CD8-positive, alpha-beta memory T cell (primary cell): ENCODE results near the gene NID1. TPM values are rescaled to one million over a fixed set of nuclear protein-coding genes. Genes with fewer than 3 reads are reported as not detected.
"Not testable (repeated sequence)": the region's sequence is repeated elsewhere in the genome, so short reads cannot be mapped to it uniquely, and the experiment has no call there.

Experiments
- CTCF ChIA-PET: fragments of 350-600 bp; sonication (Branson Sonifier 250); formaldehyde crosslinking; loops from one replicate; lab custom pipeline; 2021; ENCODE audit warnings: antibody characterized with exemption; lab: Charles Lee
- POLR2A ChIA-PET: fragments of 350-600 bp; sonication (Branson Sonifier 250); formaldehyde crosslinking; loops from one replicate; lab custom pipeline; 2021; ENCODE audit warnings: antibody characterized with exemption; lab: Charles Lee
- DNase-seq, 5 donors: peaks; one replicate each; pipeline versions ENCODE4 v3.0.0 to v3.0.0-alpha.2; 2020 to 2022; ENCODE audit warnings: mixed read lengths in 1 of 5
- H3K27ac ChIP-seq: one replicate; pipeline ENCODE4 v1.7.0; 2013; ENCODE audit warnings: low read depth, mild to moderate bottlenecking, low read length, moderate library complexity
- H3K27me3 ChIP-seq: 2 replicates; pipeline ENCODE4 v1.7.0; 2013; ENCODE audit warnings: low read length, mild to moderate bottlenecking; ENCODE audit not compliant: insufficient read depth, poor library complexity, severe bottlenecking
- H3K36me3 ChIP-seq: 2 replicates; pipeline ENCODE4 v1.7.0; 2013; ENCODE audit warnings: mild to moderate bottlenecking, low read length, moderate library complexity; ENCODE audit not compliant: insufficient read depth
- H3K4me1 ChIP-seq: 2 replicates; pipeline ENCODE4 v1.7.0; 2013; ENCODE audit warnings: mild to moderate bottlenecking, low read length, moderate library complexity; ENCODE audit not compliant: insufficient read depth
- H3K4me3 ChIP-seq: 2 replicates; pipeline ENCODE4 v1.7.0; 2013; ENCODE audit warnings: mild to moderate bottlenecking, low read length
- H3K9me3 ChIP-seq: 2 replicates; pipeline ENCODE4 v1.7.0; 2013; ENCODE audit warnings: mild to moderate bottlenecking, low read length
- H3K27ac Mint-ChIP-seq, 8 donors: one replicate each; pipeline ENCODE4 v1.8.0; 2020 to 2021; ENCODE audit warnings: mixed read lengths in 8 of 8, mild to moderate bottlenecking in 6 of 8, inconsistent platforms in 3 of 8, moderate library complexity in 3 of 8
- H3K27me3 Mint-ChIP-seq, 2 donors: one replicate each; pipeline ENCODE4 v1.8.0; 2020 to 2021; ENCODE audit warnings: mixed read lengths in 2 of 2, mild to moderate bottlenecking in 1 of 2, moderate library complexity in 1 of 2
- H3K36me3 Mint-ChIP-seq, 3 donors: one replicate each; pipeline ENCODE4 v1.8.0; 2020 to 2021; ENCODE audit warnings: mixed read lengths in 3 of 3, inconsistent platforms in 1 of 3, mild to moderate bottlenecking in 1 of 3
- H3K4me1 Mint-ChIP-seq, 3 donors: one replicate each; pipeline ENCODE4 v1.8.0; 2020 to 2021; ENCODE audit warnings: mixed read lengths in 3 of 3, inconsistent platforms in 1 of 3, mild to moderate bottlenecking in 1 of 3
- H3K4me3 Mint-ChIP-seq, 7 donors: one replicate each; pipeline ENCODE4 v1.8.0; 2020 to 2021; ENCODE audit warnings: mixed read lengths in 7 of 7, mild to moderate bottlenecking in 6 of 7, moderate library complexity in 4 of 7, inconsistent platforms in 2 of 7
- H3K9me3 Mint-ChIP-seq, 5 donors: one replicate each; pipeline ENCODE4 v1.8.0; 2020 to 2022; ENCODE audit warnings: mixed read lengths in 5 of 5, mild to moderate bottlenecking in 3 of 5, moderate library complexity in 2 of 5, inconsistent platforms in 1 of 5
- polyA plus RNA-seq: library from polyadenylated mRNA; unstranded; fragments of 300-500 nt; fragmentation: Illumina TruSeq; gene quantifications from one replicate; pipeline ENCODE4 v1.2.3, GENCODE V29; 2021
- total RNA-seq, 2 experiments: library from RNA; stranded (reverse); gene quantifications; one replicate each; pipeline ENCODE4 v1.2.3, GENCODE V29; 2021

Gene NID1
- total and polyA plus RNA-seq, 3 experiments from 2014 or later: 0.09 to 0.15 TPM; not detected in 1

GRCh38 chr1:235932090-235932510 lies 132.8 kb downstream of the NID1 start:
- Mint-ChIP-seq H3K4me1 (peaks cover 16 to 30% (median 28%) of the 10 kb centered on the region in 3 donors), H3K4me3 (no peak overlapping the region), H3K9me3 (no peaks in the 10 kb centered on the region), H3K27ac (no peak overlapping the region), H3K36me3 (peaks cover 0 to under 1% (median 0%) of the 10 kb centered on the region in 3 donors), H3K27me3 (no peaks in the 10 kb centered on the region)
- Histone ChIP-seq H3K27ac (no peak overlapping the region), H3K9me3 (no peaks in the 10 kb centered on the region), H3K4me3 (no peak overlapping the region), H3K36me3 (no peaks in the 10 kb centered on the region), H3K4me1 (no peaks in the 10 kb centered on the region), H3K27me3 (no peaks in the 10 kb centered on the region)
- no peak for DNase-seq
- ChIA-PET POLR2A (no interaction called here), CTCF (interaction anchor here (1.3 to 1.4 kb wide), 2 partner anchors 23 to 39 kb away, joined by 3 to 4 read pairs; no protein-coding TSS in a partner anchor)

- POLR2A ChIA-PET: no interaction called here
- Histone ChIP-seq H3K36me3 (no peaks in the 10 kb centered on the region), H3K27me3 (no peaks in the 10 kb centered on the region), H3K4me3 (no peak overlapping the region), H3K9me3 (no peaks in the 10 kb centered on the region), H3K4me1 (no peaks in the 10 kb centered on the region), H3K27ac (no peak overlapping the region)
- no peak for DNase-seq
- Mint-ChIP-seq H3K9me3 (no peaks in the 10 kb centered on the region), H3K4me3 (no peak overlapping the region), H3K36me3 (no peaks in the 10 kb centered on the region), H3K27me3 (no peaks in the 10 kb centered on the region), H3K27ac (peak overlapping the region in 1 of 8 donors; percentile 77), H3K4me1 (peaks cover 14 to 27% (median 26%) of the 10 kb centered on the region in 3 donors)
- CTCF ChIA-PET: interaction anchor here (0.7 to 1.3 kb wide), 4 partner anchors 9 to 24 kb away, joined by 3 read pairs; no protein-coding TSS in a partner anchor
Measured at GRCh38 chr1:235931171-235931738, 133.6 kb downstream of the NID1 start.

- ChIA-PET CTCF (interaction anchor here (1.3 kb wide), 1 partner anchor 12 kb away, joined by 3 read pairs; no protein-coding TSS in a partner anchor), POLR2A (no interaction called here)
- H3K27me3 ChIP-seq: no peaks in the 10 kb centered on the region
- no peaks in the 10 kb centered on the region for H3K9me3 Mint-ChIP-seq
- DNase-seq: no peak
- no peaks in the 10 kb centered on the region for H3K27me3 Mint-ChIP-seq
- H3K4me3 Mint-ChIP-seq: no peak overlapping the region
- H3K27ac Mint-ChIP-seq: no peak overlapping the region
- H3K36me3 Mint-ChIP-seq: no peaks in the 10 kb centered on the region
- H3K4me1 ChIP-seq: no peaks in the 10 kb centered on the region
- H3K9me3 ChIP-seq: no peaks in the 10 kb centered on the region
- no peak overlapping the region for H3K4me3 ChIP-seq
- H3K27ac ChIP-seq: no peak overlapping the region
- peaks cover 10 to 23% (median 23%) of the 10 kb centered on the region in 3 donors for H3K4me1 Mint-ChIP-seq
- H3K36me3 ChIP-seq: no peaks in the 10 kb centered on the region
Measured at GRCh38 chr1:235930543-235930942, 134.3 kb downstream of the NID1 start.

- Histone ChIP-seq H3K4me1 (peaks cover 4% of the 10 kb centered on the region), H3K36me3 (no peaks in the 10 kb centered on the region), H3K9me3 (no peaks in the 10 kb centered on the region), H3K27ac (no peak overlapping the region), H3K4me3 (no peak overlapping the region), H3K27me3 (no peaks in the 10 kb centered on the region)
- H3K36me3 Mint-ChIP-seq: no peaks in the 10 kb centered on the region
- ChIA-PET CTCF (interaction anchor here (2.4 kb wide), 1 partner anchor 43 kb away, joined by 15 read pairs; no protein-coding TSS in a partner anchor), POLR2A (no interaction called here)
- H3K27ac Mint-ChIP-seq: no peak overlapping the region
- H3K27me3 Mint-ChIP-seq: no peaks in the 10 kb centered on the region
- no peak for DNase-seq
- H3K4me1 Mint-ChIP-seq: peaks cover 12 to 30% (median 30%) of the 10 kb centered on the region in 3 donors
- H3K9me3 Mint-ChIP-seq: no peaks in the 10 kb centered on the region
- H3K4me3 Mint-ChIP-seq: no peak overlapping the region
Measured at GRCh38 chr1:235929216-235929615, 135.7 kb downstream of the NID1 start.

GRCh38 chr1:235928197-235928596 lies 136.7 kb downstream of the NID1 start:
- Mint-ChIP-seq H3K4me1 (peaks cover 22 to 32% (median 32%) of the 10 kb centered on the region in 3 donors), H3K9me3 (no peaks in the 10 kb centered on the region), H3K36me3 (no peaks in the 10 kb centered on the region), H3K27me3 (no peaks in the 10 kb centered on the region), H3K4me3 (no peak overlapping the region), H3K27ac (no peak overlapping the region)
- H3K36me3 ChIP-seq: no peaks in the 10 kb centered on the region
- no peak for DNase-seq
- no peaks in the 10 kb centered on the region for H3K27me3 ChIP-seq
- H3K27ac ChIP-seq: no peak overlapping the region
- ChIA-PET CTCF (interaction anchor here (2.4 kb wide), 1 partner anchor 44 kb away, joined by 15 read pairs; no protein-coding TSS in a partner anchor), POLR2A (no interaction called here)
- H3K9me3 ChIP-seq: no peaks in the 10 kb centered on the region
- H3K4me3 ChIP-seq: no peak overlapping the region
- peaks cover 15% of the 10 kb centered on the region for H3K4me1 ChIP-seq

- Mint-ChIP-seq H3K4me1 (peaks cover 28 to 37% (median 36%) of the 10 kb centered on the region in 3 donors), H3K27ac (peak overlapping the region in 1 of 8 donors; percentile 67)
- H3K4me1 ChIP-seq: peaks cover 20% of the 10 kb centered on the region
- H3K27ac ChIP-seq, CTCF ChIA-PET, H3K27me3 Mint-ChIP-seq, H3K9me3 Mint-ChIP-seq, DNase-seq, H3K4me3 Mint-ChIP-seq, H3K36me3 Mint-ChIP-seq, H3K4me3 ChIP-seq, POLR2A ChIA-PET, H3K27me3 ChIP-seq, H3K36me3 ChIP-seq, H3K9me3 ChIP-seq: not testable (repeated sequence)
Measured at GRCh38 chr1:235927551-235927950, 137.3 kb downstream of the NID1 start.

Other genes with a start within 250 kb of the NID1 start
- 10 to 100 TPM; 76.9 to 79.9 TPM for gene LYST, start 198.2 kb downstream of the NID1 start, total RNA-seq
- gene LYST, start 198.2 kb downstream of the NID1 start, polyA plus RNA-seq: 24.1 TPM
- 1 to 10 TPM; 8.3 to 8.8 TPM for gene GPR137B, start 77.4 kb upstream of the NID1 start, total RNA-seq
- gene GPR137B, start 77.4 kb upstream of the NID1 start, polyA plus RNA-seq: 13.0 TPM
- 1 to 10 TPM; 3.6 to 4.8 TPM for gene ERO1B, start 216.9 kb upstream of the NID1 start, total RNA-seq
- 2.9 TPM for gene ERO1B, start 216.9 kb upstream of the NID1 start, polyA plus RNA-seq